HG03175 (cell line): Measurements from ENCODE around the gene ITM2C.

Source experiments
- ATAC-seq: cut with Tn5 transposase; IDR thresholded peaks from one replicate; pipeline ENCODE4 v1.9.1; 2021; ENCODE audit warnings: mild to moderate bottlenecking, moderate library complexity; ENCODE audit not compliant: unreplicated experiment

ITM2C gene

GRCh38 chr2:230864605-230865306 is at the start of gene ITM2C:
TSS of gene ITM2C (plus strand) at chr2:230864942. CDS start at chr2:230865026, 84 bp downstream.
- ATAC-seq = peak; percentile 74

DNA sequence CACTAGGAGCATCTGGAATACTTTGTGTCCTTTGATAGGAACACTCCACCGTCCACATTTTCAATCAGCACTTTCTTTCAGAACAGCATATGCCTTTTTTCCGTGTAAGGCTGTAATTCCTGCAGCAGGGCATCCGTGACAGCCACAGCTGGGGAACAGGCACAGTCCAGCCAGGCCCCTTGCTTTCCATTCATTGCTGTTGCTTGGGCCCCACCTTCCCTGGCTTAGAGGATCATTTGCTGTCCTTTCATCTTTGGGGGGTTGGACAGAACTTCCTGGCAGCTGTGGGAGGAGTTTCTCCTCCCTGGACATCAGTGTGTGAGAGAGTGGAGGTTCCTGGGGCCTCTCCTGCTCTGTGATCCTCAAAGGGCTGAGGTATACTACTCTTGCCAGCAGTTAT is 49.7 kb upstream of the ITM2C start:
- no peak for ATAC-seq

GRCh38 chr2:230816735-230817134 is 48.0 kb upstream of the ITM2C start:
- ATAC-seq = no peak

DNA sequence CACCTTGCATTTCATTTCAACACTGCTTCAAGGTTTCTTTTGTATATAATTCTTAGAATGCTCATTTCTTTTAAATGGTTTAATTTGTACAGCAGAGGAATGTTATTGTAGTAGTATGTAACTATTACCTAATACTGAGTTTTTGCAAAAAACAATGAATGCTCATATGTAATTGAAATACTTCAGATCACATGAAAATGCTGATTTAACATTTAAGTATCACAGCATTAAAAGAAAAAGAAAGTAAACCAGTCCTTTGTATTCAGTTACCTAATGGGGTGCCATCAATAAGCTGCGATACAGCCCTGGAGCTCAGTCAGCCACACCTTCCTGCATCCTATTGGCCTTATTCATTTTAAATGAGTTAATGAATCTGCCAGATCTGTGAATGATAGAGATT is 45.3 kb upstream of the ITM2C start:
- ATAC-seq = no peak

GRCh38 chr2:230821261-230821990 is 43.3 kb upstream of the ITM2C start:
- no peak for ATAC-seq

GRCh38 chr2:230821991-230822520 is 42.7 kb upstream of the ITM2C start:
- ATAC-seq = no peak

DNA sequence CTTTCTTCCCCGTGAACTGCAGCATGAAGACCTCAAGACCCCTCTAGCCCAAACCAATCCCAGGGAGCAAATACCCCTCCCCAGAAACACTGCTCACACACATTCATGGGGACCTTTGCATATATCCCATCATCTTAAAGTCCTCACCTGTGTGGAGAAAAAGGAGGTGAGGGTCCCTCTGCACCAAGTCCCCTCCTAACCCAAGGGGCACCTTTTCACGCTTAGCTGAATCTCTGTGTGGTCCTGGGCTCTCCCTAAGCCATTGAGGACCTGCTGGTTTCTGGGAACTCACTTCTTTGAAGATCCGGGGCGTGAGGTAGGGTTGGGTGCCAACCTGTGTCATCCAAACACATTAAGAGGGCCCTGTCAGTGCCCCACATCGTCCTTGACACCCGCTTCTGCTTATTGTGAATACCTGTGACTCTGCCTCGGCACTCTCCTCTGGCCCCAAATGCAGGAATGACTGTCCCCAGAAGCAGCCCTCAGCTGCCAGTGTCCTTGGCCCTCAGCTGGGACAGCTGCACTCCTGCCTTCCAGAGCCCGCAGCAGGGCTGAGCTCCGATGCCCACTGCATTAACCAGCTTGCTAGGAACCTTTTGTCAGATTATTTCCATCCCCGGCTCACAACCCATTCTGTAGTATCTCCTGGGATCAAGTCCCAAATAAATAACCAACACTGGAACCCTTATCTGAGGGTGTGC is 41.3 kb upstream of the ITM2C start:
- ATAC-seq = no peak

GRCh38 chr2:230824406-230824978 is 40.2 kb upstream of the ITM2C start:
- ATAC-seq = peak; percentile 59

- ATAC-seq = no peak
These were observed 39.4 kb upstream of the ITM2C start for GRCh38 chr2:230825354-230825753.

- peak; percentile 8 for ATAC-seq
These were observed 36.9 kb upstream of the ITM2C start for GRCh38 chr2:230827774-230828271.

DNA sequence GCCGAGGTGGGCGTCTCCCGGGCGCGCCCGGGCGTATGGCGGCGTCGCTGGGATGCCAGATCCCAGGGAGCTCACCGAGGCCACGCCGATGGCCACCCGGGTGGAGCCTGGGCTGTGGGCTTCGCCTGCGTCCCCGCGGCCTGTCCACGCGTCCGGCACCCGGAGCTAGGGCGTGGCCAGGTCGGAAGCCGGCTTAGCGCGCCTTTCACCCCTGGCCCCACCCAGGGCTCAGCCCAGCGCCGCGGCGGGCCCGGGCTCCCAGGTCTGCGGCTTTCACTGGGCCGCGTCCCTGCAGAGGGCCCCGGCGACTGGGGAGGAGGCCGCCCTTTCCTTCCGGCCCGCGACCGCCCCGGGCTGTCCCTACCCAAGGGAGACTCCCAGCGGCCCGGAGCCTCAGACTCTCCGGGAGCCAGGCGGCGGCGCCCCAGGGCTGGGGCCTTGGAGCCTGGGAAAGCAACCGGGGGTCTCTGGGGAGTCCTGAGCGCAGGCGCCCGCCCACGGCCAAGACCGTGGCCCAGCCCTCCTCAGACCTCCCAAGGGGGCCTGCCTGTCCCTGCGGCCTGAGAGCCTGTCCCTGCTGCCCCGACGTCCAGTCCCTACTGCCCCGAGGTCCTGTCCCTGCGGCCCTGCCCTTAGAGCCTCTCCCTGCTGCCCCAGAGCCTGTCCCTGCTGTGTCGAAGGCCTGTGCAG is 36.3 kb upstream of the ITM2C start:
- peak; percentile 52 for ATAC-seq

GRCh38 chr2:230829293-230829692 is 35.4 kb upstream of the ITM2C start:
- no peak for ATAC-seq

DNA sequence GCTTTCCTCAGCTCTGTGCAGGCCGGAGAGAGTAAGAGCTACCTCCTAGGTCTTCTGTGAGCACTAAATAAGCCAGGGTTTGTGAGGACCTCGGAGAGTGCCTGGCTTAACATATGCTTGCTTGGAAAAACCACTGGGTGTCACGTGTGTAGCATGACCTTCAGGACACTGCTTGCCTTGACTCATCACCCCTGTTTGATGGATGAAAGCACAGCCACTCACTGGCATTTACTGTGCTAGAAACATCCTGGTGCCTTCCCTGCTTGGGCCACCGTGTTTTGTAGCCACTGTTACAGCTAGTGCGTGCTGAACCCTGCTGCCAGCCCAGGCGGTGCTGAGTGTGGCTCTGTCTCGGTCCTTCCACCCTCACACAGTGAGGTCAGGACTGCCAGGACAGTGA is 34.8 kb upstream of the ITM2C start:
- ATAC-seq = no peak

DNA sequence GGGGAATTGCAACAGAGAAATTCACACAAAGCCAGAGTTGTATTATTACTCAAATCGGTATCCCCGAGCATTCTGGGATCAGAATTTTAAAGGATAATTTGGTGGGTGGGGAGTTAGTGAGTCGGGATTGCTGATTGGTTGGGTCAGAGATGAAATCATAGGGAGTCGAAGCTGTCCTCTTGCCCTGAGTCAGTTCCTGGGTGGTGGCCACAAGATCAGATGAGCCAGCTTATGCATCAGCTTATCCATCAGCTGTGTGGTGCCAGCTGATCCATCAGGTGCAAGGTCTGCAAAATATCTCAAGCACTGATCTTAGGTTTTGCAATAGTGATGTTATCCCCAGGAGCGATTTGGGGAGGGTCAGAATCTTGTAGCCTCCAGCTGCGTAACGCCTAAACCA is 34.3 kb upstream of the ITM2C start:
- ATAC-seq = no peak

DNA sequence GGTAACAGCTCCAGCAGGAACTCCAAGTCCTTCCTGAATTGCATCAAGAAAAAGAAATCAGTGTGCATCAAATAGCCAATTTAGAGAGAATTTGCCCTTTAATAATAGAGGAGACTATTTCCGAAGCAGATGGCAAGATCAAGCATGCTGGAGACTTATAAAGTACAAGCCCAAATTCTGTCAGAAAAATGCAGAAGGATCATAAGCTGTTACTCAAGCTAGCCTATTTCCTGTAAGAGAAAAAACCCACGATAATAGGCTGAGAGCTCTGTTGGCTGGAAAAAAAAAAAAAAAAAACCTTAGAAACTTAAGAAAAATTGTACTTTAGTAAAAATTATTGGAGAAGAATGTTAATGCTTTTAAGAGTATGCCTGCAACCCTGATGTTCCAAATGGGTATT is 24.4 kb upstream of the ITM2C start:
- ATAC-seq = no peak

DNA sequence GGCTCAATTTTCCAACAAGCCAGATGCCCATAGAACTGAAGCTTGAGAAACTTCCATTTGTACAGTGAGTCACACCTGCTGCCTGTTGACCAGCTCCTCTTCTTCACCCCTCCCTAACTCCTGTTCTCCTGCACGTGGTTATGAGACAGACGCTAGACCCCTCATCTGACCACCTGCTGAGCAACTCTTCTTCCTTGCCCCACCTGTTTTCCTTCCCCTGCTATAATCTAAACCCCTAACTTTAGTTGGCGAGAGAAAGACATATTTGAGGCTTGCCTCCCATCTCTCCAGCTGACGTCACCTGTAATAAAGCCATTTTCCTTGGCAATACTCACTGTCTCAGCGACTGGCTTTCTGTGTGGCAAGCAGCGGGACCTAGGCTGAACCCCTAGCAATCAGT is 22.3 kb upstream of the ITM2C start:
- no peak for ATAC-seq

DNA sequence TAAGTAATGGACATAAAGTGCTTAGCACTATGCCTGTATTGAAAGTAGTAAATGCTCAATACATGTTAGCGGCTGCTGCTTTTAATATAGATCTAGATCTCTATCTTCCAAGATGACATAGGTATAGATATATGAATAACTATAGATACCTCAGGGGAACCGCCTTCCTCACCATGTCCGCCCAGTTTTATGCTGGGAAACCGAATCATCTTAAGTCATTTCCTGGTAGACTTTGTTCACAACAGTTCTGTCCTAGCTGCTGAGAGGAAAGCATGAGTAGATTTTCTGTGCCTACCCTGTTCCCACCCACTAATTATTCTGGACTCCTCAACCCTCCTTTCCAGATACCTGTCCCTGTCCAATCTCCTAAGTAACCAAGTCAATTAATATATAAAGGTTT is 21.6 kb upstream of the ITM2C start:
- ATAC-seq = no peak

DNA sequence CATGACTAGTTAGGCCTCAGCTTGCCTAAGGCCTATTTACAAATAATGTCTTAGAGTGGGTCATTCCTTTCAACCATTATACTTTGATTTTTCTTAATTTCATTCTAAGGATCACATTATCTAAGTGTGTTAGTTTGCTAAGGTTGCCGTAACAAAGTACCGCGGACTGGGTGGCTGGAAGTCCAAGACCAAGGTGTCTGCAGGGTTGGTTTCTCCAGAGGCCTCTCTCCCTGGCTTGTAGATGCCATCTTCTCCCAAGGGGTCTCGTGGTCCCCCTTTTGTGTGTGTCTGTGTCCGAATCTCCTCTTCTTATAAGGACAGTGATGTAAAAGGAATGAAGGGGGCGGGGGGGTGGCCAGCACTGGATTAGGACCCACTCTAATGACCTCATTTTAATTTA is 18.4 kb upstream of the ITM2C start:
- ATAC-seq = no peak

GRCh38 chr2:230847883-230848388 is 16.8 kb upstream of the ITM2C start:
- peak; percentile 85 for ATAC-seq

GRCh38 chr2:230849633-230850357 is 14.9 kb upstream of the ITM2C start:
- peak; percentile 66 for ATAC-seq
